GM12873 (cell line): Measurements from ENCODE around the gene PRPSAP1.

Experiments used
- CTCF ChIP-seq: IDR thresholded peaks from 2 replicates; pipeline ENCODE4 v1.5.1; 2012; ENCODE audit warnings: low read depth, mild to moderate bottlenecking, moderate library complexity, low read length, control low read depth; ENCODE audit not compliant: insufficient read depth; ENCODE audit errors: missing control alignments

Gene PRPSAP1

GRCh38 chr17:76270770-76271668 lies 82.7 kb downstream of the PRPSAP1 start:
- no peak for TF ChIP-seq CTCF

- TF ChIP-seq CTCF: no peak
Measured at GRCh38 chr17:76270127-76270592, 83.6 kb downstream of the PRPSAP1 start.

DNA sequence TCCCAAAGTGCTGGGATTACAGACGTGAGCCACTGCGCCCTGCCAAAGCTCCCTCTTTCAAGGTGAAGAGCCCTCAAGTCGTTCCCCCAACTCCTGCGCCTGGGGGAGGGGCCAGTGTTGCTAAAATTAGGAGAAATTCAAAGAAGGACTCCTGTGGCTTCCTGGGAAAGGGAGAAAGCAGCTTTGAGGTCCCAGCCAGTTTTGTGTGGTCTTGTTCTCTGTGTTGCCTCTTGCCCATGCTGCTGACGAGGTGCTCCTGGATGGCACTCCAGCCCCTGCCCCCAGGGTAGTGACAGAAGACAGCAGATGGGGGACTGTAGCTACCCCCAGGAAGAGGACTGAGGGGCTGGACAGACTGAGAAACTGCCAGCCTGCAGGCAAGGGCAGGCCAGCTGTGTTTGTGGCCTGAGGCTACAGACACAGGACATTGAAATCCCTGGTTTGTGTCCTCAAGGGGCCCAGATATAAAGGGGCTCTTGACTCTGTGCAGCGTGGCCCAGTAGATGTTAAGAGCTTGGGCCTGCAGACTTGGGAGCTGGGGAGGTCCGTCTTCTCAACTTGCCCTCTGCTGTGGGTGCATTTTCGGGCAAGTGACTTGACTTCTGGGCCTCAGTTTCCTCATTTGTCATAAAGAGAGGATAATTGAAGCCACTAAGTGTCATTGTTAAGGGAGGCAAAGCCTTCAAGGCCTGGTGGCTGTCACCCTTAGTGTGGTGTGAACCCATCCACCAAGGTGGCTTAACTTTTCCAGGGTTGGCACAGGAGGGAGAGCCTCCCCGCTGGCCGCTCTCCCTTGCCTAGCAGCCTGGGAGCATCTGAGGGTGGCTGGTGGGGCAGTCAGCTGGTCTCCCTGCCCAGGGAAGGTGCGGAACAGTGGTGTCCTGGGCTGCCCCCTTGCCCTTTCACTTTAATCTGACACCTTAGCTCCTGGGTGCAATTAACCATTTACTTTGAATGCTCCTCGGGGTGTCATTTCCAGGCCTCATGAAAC lies 84.4 kb downstream of the PRPSAP1 start:
- TF ChIP-seq CTCF: no peak

GRCh38 chr17:76268015-76268749 lies 85.5 kb downstream of the PRPSAP1 start:
- no peak for TF ChIP-seq CTCF

DNA sequence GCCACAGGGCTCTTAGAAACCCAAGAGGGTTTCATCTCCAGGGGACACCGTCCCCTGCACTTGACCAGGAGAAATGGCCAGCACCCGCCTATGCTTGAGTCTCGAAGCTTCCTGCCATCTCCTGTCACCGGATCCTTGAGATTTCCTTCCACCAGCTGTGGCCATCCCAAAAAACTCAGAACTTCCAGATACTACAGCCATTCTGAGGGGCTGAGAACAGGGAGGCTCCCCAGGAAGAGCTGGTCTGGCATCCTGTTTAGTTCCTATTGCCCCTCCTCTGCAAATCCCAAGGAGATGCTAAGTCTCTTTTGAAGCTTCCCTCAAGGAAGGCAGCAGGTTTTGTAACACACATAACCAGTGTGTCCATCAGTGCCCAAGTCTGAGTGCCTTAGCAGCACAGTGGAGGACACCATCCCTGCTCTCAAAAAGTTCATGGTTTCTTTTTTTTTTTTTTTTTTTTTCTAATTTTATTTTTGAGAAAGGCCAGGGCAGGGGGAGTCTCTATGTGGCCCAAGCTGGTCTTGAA lies 86.6 kb downstream of the PRPSAP1 start:
- TF ChIP-seq CTCF: no peak

DNA sequence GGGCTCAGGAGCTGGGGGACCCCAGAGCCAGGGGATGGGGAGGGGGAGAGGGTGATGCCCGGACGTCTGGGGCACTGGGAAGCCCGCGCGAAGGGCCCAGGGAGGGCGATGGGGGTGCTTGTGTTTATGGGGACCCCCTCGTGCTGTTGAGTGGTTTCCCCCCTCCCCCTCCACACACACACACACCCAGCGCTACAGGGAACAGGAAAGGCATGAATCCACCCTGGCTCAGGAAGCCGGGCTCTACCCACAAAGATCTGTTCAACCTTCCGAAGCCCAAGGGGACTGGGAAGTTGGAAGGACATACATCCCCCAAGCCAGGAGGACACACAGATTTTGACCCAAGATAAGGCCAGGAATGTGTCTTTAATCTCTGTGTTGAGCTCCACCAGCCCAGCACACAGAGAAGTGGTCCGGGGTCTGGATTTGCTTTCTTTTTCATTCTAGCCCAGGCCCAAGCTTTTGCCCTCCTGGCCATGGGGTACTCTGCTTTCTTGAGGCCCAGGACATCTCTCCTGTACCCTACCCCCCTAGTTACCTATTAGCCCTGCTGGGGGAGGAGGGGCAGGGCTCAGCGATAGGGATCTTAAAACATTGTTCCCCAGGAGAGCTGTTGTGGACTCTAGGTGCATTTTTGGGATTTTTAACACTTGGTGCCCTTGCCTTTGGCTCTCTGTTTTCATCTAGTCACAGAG lies 87.3 kb downstream of the PRPSAP1 start:
- no peak for TF ChIP-seq CTCF
